Urinary bladder (tissue), 4 donors: ENCODE results near the gene RPS6KC1. TPM values are rescaled to one million over a fixed set of nuclear protein-coding genes. Genes with fewer than 3 reads are reported as not detected.
"Not testable (repeated sequence)": the region's sequence is repeated elsewhere in the genome, so short reads cannot be mapped to it uniquely, and the experiment has no call there.

Experiments
- DNase-seq: peaks from one replicate; pipeline ENCODE4 v3.0.0-alpha.2; 2015; ENCODE audit errors: extremely low spot score
- H3K27ac ChIP-seq: one replicate; pipeline ENCODE4 v1.5.1; 2013; ENCODE audit warnings: low read depth, mild to moderate bottlenecking, moderate library complexity
- H3K36me3 ChIP-seq: one replicate; pipeline ENCODE4 v1.6.1; 2013; ENCODE audit warnings: mild to moderate bottlenecking, moderate library complexity; ENCODE audit not compliant: insufficient read depth
- H3K4me1 ChIP-seq: one replicate; pipeline ENCODE4 v1.6.1; 2013; ENCODE audit warnings: mild to moderate bottlenecking, moderate library complexity; ENCODE audit not compliant: insufficient read depth
- H3K4me3 ChIP-seq: one replicate; pipeline ENCODE4 v1.5.1; 2013; ENCODE audit warnings: low read depth, low read length
- WGBS: extraction: QIAGEN DNeasy Blood & Tissue Kit; methylation state at CpG from one replicate; pipeline ENCODE4 v1.1.7; 2013; 5-methylcytosine and 5-hydroxymethylcytosine counted together
- polyA plus RNA-seq: library from polyadenylated mRNA; stranded (reverse); fragments of 200-250 nt; gene quantifications from one replicate; pipeline ENCODE4 v1.2.3, GENCODE V29; 2013
- total RNA-seq: library from RNA; depleted of rRNA; stranded (reverse); fragments of >200 nt; gene quantifications from one replicate; pipeline ENCODE4 v1.2.3, GENCODE V29; 2014
- donor health status: healthy with polysubstance abuse.
- donor health status: healthy.

The RPS6KC1 gene
- total and polyA plus RNA-seq, 2 donors, result 13.2 to 72.4 TPM

GRCh38 chr1:213123536-213123935 lies 72.5 kb downstream of the RPS6KC1 start:
- H3K4me1 ChIP-seq, result no peaks in the 10 kb centered on the region
- H3K27ac ChIP-seq, result no peak overlapping the region
- H3K36me3 ChIP-seq, result no peaks in the 10 kb centered on the region
- DNase-seq, result no peak
- WGBS, result 97% methylated on average over 2 of the region's 2 CpGs
- no peak overlapping the region for H3K4me3 ChIP-seq

GRCh38 chr1:213124590-213124989 lies 73.5 kb downstream of the RPS6KC1 start:
- 78% methylated on average over 5 of the region's 5 CpGs for WGBS
- Histone ChIP-seq H3K4me1 (no peaks in the 10 kb centered on the region), H3K4me3 (no peak overlapping the region), H3K36me3 (no peaks in the 10 kb centered on the region), H3K27ac (no peak overlapping the region)
- DNase-seq, result no peak

GRCh38 chr1:213125643-213126042 lies 74.6 kb downstream of the RPS6KC1 start:
- Histone ChIP-seq H3K4me1 (no peaks in the 10 kb centered on the region), H3K36me3 (no peaks in the 10 kb centered on the region), H3K27ac (no peak overlapping the region), H3K4me3 (no peak overlapping the region)
- no peak for DNase-seq
- 71% methylated on average over 2 of the region's 2 CpGs for WGBS

- Histone ChIP-seq H3K36me3 (no peaks in the 10 kb centered on the region), H3K4me1 (no peaks in the 10 kb centered on the region), H3K27ac (no peak overlapping the region), H3K4me3 (no peak overlapping the region)
- WGBS, result 91% methylated on average over 1 of the region's 1 CpG
- DNase-seq, result no peak
Measured at GRCh38 chr1:213127074-213127473, 76.0 kb downstream of the RPS6KC1 start.

GRCh38 chr1:213131851-213132655 lies 81.0 kb downstream of the RPS6KC1 start:
- Histone ChIP-seq H3K36me3 (no peaks in the 10 kb centered on the region), H3K4me1 (no peaks in the 10 kb centered on the region), H3K4me3 (no peak overlapping the region), H3K27ac (no peak overlapping the region)
- DNase-seq, result no peak

- no peak overlapping the region for H3K4me3 ChIP-seq
- H3K36me3 ChIP-seq, result no peaks in the 10 kb centered on the region
- no peaks in the 10 kb centered on the region for H3K4me1 ChIP-seq
- no peak overlapping the region for H3K27ac ChIP-seq
- DNase-seq, result no peak
Measured at GRCh38 chr1:213135572-213135971, 84.5 kb downstream of the RPS6KC1 start.

- WGBS, result 76% methylated on average over 5 of the region's 5 CpGs
Measured at GRCh38 chr1:213136190-213136917, 85.3 kb downstream of the RPS6KC1 start.

GRCh38 chr1:213138391-213138790 lies 87.3 kb downstream of the RPS6KC1 start:
- no peak for DNase-seq
- 95% methylated on average over 4 of the region's 4 CpGs for WGBS
- Histone ChIP-seq H3K36me3 (no peaks in the 10 kb centered on the region), H3K27ac (no peak overlapping the region), H3K4me1 (no peaks in the 10 kb centered on the region), H3K4me3 (no peak overlapping the region)

More at GRCh38 chr1:213136190-213136917, 85.3 kb downstream of the RPS6KC1 start:
- Histone ChIP-seq H3K4me1 (no peaks in the 10 kb centered on the region), H3K27ac (no peak overlapping the region), H3K36me3 (no peaks in the 10 kb centered on the region), H3K4me3 (no peak overlapping the region)
- no peak for DNase-seq

GRCh38 chr1:213138892-213139291 lies 87.9 kb downstream of the RPS6KC1 start:
- no peak overlapping the region for H3K27ac ChIP-seq

GRCh38 chr1:213148905-213149304 lies 97.9 kb downstream of the RPS6KC1 start:
- Histone ChIP-seq H3K36me3 (no peaks in the 10 kb centered on the region), H3K4me3 (no peak overlapping the region), H3K4me1 (no peaks in the 10 kb centered on the region), H3K27ac (no peak overlapping the region)
- WGBS, result 95% methylated on average over 2 of the region's 2 CpGs
- no peak for DNase-seq

More at GRCh38 chr1:213138892-213139291, 87.9 kb downstream of the RPS6KC1 start:
- no peak overlapping the region for H3K4me3 ChIP-seq
- H3K4me1 ChIP-seq, result no peaks in the 10 kb centered on the region
- WGBS, result 89% methylated on average over 1 of the region's 1 CpG
- no peaks in the 10 kb centered on the region for H3K36me3 ChIP-seq
- DNase-seq, result no peak

GRCh38 chr1:213150090-213150489 lies 99.0 kb downstream of the RPS6KC1 start:
- not testable (repeated sequence) for H3K4me1 ChIP-seq, H3K27ac ChIP-seq, DNase-seq, H3K4me3 ChIP-seq, H3K36me3 ChIP-seq
- WGBS, result no CpG with 5 or more reads among the region's 2 CpGs

- Histone ChIP-seq H3K4me1 (no peaks in the 10 kb centered on the region), H3K36me3 (no peaks in the 10 kb centered on the region), H3K27ac (no peak overlapping the region), H3K4me3 (no peak overlapping the region)
- DNase-seq, result no peak
- 85% methylated on average over 3 of the region's 3 CpGs for WGBS
Measured at GRCh38 chr1:213154056-213154685, 103.1 kb downstream of the RPS6KC1 start.

- WGBS, result 62% methylated on average over 5 of the region's 5 CpGs
- no peaks in the 10 kb centered on the region for H3K4me1 ChIP-seq
- no peak overlapping the region for H3K4me3 ChIP-seq
- no peak overlapping the region for H3K27ac ChIP-seq
- no peaks in the 10 kb centered on the region for H3K36me3 ChIP-seq
- DNase-seq, result no peak
Measured at GRCh38 chr1:213159376-213159775, 108.3 kb downstream of the RPS6KC1 start.

- not testable (repeated sequence) for H3K36me3 ChIP-seq, H3K27ac ChIP-seq, H3K4me3 ChIP-seq, H3K4me1 ChIP-seq, DNase-seq
- WGBS, result 99% methylated on average over 2 of the region's 2 CpGs
Measured at GRCh38 chr1:213160442-213160841, 109.4 kb downstream of the RPS6KC1 start.
